NCI-H524 treated with DMSO at 0.1 percent for 48 hours (cell line): ENCODE results near the gene VPS13D.

Source experiments
- DNase-seq: peaks from one replicate; lab custom pipeline; 2025; lab: John Stamatoyannopoulos, UW

VPS13D gene

DNA sequence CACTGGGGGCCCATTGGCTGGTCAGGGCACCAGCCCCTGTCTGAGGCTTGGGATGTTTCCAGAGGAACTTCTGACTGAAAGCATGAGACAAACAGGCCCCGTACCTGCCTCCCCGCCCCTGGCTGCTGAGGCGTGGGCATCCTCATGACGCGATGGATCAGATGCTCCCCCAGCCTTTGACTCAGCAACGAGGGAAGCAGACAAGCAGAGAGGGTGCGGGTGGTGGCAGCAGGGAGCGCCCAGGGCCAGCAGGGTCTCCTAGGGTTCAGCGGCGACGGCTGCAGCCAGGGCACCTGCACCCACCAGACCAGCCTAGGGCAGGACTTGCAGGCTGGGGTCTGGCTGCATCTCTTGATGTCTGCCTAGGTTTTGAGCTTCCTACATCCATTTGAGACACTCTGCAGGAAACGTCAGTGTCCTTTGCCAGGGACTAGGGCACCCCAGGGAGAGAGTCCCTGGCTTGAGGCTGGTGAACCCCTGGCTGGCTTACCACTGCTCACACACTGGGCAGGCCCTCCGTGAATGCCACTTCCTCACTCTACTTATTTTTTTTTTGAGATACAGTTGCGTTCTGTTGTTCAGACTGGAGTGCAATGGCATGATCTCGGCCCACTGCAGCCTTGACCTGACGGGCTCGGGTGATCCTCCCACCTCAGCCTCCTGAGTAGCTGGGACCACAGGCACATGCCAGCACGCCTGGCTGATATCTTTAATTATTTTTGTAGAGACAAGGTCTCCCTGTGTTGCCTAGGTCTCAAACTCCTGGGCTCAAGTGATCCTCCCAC lies 324.9 kb downstream of the VPS13D start:
- no peak for DNase-seq

- DNase-seq: no peak
Measured at GRCh38 chr1:12555411-12556367, 325.9 kb downstream of the VPS13D start.

GRCh38 chr1:12556368-12556930 lies 326.6 kb downstream of the VPS13D start:
- DNase-seq: no peak

DNA sequence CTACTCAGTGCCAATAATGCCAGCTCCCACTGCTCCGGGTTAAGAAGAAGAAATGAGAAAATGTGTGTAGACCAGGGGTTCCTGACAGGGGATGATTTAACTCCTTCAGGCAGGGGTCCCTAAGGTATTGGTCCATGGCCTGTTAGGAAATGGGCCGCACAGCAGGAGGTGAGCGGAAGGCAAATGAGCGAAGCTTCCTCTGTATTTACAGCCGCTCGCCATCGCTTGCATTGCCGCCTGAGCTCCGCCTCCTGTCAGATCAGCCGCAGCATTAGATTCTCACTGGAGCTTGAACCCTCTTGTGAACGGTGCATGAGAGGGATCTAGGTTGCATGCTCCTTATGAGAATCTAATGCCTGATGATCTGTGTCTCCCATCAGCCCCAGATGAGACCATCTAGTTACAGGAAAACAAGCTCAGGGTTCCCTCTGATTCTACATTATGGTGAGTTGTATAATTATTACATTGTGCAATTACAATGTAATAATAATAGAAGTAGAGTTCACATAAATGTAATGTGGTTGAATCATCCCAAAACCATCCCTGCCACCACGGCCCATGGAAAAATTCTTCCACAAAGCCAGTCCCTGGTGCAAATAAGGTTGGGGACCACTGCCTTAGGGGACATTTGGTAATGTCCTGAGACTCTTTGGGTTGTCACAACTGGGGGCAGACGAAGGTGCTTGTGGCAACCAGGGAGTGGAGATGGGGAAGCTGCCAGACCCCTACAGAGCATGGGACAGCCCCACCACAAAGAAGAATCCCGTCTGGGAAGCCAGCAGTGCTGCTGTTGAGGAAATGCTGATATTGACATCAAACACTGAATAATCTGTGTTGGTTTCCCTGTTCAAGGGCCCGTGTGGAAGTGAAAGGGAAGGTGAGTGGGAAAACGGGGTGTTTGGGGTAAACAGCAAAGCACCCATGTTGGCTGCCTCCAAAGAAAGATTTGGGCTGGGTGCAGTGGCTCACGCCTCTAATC lies 327.4 kb downstream of the VPS13D start:
- DNase-seq: no peak

- no peak for DNase-seq
Measured at GRCh38 chr1:12561121-12561520, 331.3 kb downstream of the VPS13D start.
